IPS-20b (cell line): Measurements from ENCODE around the gene EPB42.

Experiments
- H3K27ac ChIP-seq: one replicate; pipeline ENCODE4 v1.5.1; 2013; ENCODE audit warnings: low read length
- H3K27me3 ChIP-seq: 2 replicates; pipeline ENCODE4 v1.6.1; 2013; ENCODE audit warnings: mild to moderate bottlenecking, low read length, inconsistent platforms; ENCODE audit not compliant: insufficient read depth
- H3K36me3 ChIP-seq: 2 replicates; pipeline ENCODE4 v1.6.1; 2013; ENCODE audit warnings: low read depth, mild to moderate bottlenecking, inconsistent platforms, low read length, moderate library complexity; ENCODE audit not compliant: insufficient read depth
- H3K4me1 ChIP-seq: 2 replicates; pipeline ENCODE4 v1.6.1; 2013; ENCODE audit warnings: mild to moderate bottlenecking, control low read depth, inconsistent platforms, low read length, moderate library complexity; ENCODE audit not compliant: insufficient read depth
- H3K4me3 ChIP-seq: 2 replicates; pipeline ENCODE4 v1.5.1; 2013; ENCODE audit warnings: mild to moderate bottlenecking, low read length, inconsistent platforms
- H3K9ac ChIP-seq: 2 replicates; pipeline ENCODE4 v1.6.1; 2013; ENCODE audit warnings: low read depth, mild to moderate bottlenecking, inconsistent platforms, low read length, moderate library complexity
- H3K9me3 ChIP-seq: 2 replicates; pipeline ENCODE4 v1.6.1; 2013; ENCODE audit warnings: mild to moderate bottlenecking, low read depth, low read length, inconsistent platforms; ENCODE audit not compliant: insufficient read depth

Gene EPB42

GRCh38 chr15:43219929-43220928, 589 bp downstream of the EPB42 start:
- Histone ChIP-seq H3K4me3 (no peak overlapping the region), H3K36me3 (no peaks in the 10 kb centered on the region), H3K4me1 (no peaks in the 10 kb centered on the region; the same call in 1 of the 2 replicates), H3K9ac (no peak overlapping the region), H3K27me3 (no peaks in the 10 kb centered on the region), H3K9me3 (no peaks in the 10 kb centered on the region), H3K27ac (no peak overlapping the region)

DNA sequence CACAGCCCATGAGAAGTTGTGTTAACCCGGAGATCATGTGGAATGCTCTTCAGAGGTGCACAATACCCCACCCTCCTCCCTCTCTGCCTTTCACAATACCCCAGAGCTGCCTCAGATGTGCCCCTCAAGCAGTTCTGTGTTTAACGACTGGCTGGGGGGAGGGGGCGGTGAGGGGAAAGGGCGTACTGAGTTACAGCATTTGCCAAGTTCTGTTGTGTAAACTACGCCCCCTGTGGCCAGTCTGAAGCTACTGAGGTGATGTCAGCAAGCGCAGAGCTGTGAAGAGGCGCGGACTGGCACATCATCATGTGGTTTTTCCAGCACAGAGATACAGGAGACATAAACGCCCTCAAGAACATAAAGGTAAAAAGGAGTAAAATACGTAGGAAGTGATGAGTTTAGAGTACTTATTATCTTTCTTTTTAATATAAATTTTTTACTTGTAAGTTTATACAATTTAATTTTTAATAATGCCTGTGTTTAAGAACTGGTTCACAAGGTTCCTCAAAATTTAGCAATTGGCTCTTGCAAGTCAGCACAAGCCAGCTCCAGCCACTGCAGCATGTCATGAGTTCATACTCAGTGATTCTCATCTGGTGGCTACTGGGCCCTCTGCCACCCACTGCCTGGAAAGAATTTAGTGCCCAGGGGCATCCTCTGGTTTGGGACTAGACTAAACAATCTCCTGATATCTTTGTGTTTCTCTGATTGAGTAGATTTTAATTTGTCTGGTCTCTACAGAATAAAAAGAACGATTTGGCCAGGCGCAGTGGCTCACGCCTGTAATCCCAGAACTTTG, 1.7 kb downstream of the EPB42 start:
- no peak overlapping the region for H3K9ac ChIP-seq
- H3K4me1 ChIP-seq: no peaks in the 10 kb centered on the region; the same call in 1 of the 2 replicates
- H3K27ac ChIP-seq: no peak overlapping the region
- H3K36me3 ChIP-seq: no peaks in the 10 kb centered on the region
- no peaks in the 10 kb centered on the region for H3K27me3 ChIP-seq
- no peak overlapping the region for H3K4me3 ChIP-seq
- H3K9me3 ChIP-seq: no peaks in the 10 kb centered on the region

DNA sequence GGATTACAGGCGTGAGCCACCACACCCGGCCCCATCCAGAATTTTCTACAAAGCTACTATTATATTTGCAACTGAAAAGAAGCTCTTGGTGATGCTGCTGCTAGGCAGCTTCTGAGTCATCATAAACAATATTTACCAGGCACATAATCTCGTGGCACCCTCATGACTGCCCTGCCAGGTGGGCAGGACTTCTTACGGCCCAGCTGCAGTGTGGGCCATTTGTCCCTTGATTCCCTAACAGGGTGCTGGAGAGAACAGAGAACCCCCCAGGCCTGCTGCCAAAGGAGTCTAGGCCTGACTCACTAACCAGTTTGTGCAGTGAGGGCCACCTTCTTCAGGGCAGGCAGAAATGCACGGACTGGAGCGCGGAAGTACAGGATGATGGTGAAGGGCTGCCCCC, 4.9 kb downstream of the EPB42 start:
- no peaks in the 10 kb centered on the region for H3K36me3 ChIP-seq
- H3K9me3 ChIP-seq: no peaks in the 10 kb centered on the region
- no peak overlapping the region for H3K4me3 ChIP-seq

DNA sequence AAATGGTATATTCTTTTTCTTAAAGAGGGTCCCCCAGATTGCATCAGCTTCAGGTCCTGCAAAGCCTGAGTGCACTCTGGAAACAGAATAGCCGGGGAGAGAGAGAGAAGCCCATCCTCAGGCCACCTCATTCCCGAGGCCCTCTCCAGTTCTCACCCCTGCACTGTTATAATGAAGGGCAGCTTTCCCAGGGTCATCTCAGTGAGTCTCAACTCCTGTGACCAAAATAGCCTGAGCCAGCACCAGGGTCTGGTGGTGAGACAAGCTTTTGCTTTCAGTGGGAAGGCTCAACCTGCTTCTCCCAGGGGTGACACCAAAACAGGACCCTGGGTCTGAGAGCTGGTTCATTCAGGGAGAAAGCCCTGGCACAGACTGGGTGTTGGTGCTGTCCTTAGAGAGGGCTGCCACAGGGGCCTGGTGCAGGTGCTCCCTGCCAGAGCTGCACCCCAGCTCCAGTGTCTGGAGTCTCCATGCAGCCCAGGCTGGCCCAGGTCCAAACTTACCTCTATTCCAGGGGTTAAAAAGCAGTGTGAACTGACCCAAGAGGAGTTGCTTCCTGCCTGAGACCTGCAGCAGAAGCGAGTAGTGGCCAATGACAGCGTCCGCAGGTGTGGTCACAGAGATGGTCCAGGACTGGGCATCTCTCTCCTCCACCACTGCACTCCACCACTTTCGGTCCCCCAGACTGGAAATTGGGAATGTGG, 6.1 kb downstream of the EPB42 start:
- Histone ChIP-seq H3K4me1 (no peaks in the 10 kb centered on the region; the same call in 1 of the 2 replicates), H3K27me3 (no peaks in the 10 kb centered on the region; the same call in 1 of the 2 replicates), H3K9ac (no peak overlapping the region), H3K27ac (no peak overlapping the region), H3K36me3 (no peaks in the 10 kb centered on the region), H3K4me3 (no peak overlapping the region), H3K9me3 (no peaks in the 10 kb centered on the region; the same call in 1 of the 2 replicates)

More for the DNA sequence above, 4.9 kb downstream of the EPB42 start:
- Histone ChIP-seq H3K9ac (no peak overlapping the region), H3K4me1 (no peaks in the 10 kb centered on the region; the same call in 1 of the 2 replicates), H3K27ac (no peak overlapping the region), H3K27me3 (no peaks in the 10 kb centered on the region)

- Histone ChIP-seq H3K27ac (no peak overlapping the region), H3K9me3 (no peaks in the 10 kb centered on the region; the same call in 1 of the 2 replicates), H3K27me3 (no peaks in the 10 kb centered on the region; the same call in 1 of the 2 replicates), H3K36me3 (no peaks in the 10 kb centered on the region), H3K4me3 (no peak overlapping the region), H3K4me1 (no peaks in the 10 kb centered on the region; the same call in 1 of the 2 replicates), H3K9ac (no peak overlapping the region)
These were observed 6.6 kb downstream of the EPB42 start for GRCh38 chr15:43214169-43214568.

- H3K27me3 ChIP-seq: no peaks in the 10 kb centered on the region; the same call in 1 of the 2 replicates
- H3K4me1 ChIP-seq: no peaks in the 10 kb centered on the region
- no peak overlapping the region for H3K9ac ChIP-seq
- no peak overlapping the region for H3K4me3 ChIP-seq
- H3K36me3 ChIP-seq: no peaks in the 10 kb centered on the region
- H3K27ac ChIP-seq: no peak overlapping the region
- no peaks in the 10 kb centered on the region; the same call in 1 of the 2 replicates for H3K9me3 ChIP-seq
These were observed 7.4 kb downstream of the EPB42 start for GRCh38 chr15:43213466-43213865.

DNA sequence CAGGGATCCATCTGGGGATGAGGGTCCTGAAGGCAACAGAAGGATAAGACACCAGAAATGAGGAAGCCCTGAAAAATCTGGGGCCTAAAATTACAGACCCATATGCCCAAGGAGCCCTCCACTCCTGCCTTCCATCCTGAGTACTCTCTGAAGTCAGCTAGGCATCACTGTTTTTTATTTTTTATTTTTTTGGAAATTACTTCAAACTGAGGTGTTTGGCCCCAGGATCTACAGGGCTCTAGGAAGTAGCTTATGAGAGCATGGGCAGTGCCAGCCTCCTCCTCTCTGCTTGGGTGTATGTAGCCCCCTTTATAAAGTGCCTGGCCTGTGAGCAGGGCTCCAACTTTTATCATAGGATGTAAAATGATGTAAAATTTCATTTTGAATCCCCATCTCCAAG, 7.9 kb downstream of the EPB42 start:
- Histone ChIP-seq H3K4me1 (no peaks in the 10 kb centered on the region), H3K9me3 (no peaks in the 10 kb centered on the region; the same call in 1 of the 2 replicates), H3K27me3 (no peaks in the 10 kb centered on the region; the same call in 1 of the 2 replicates), H3K27ac (no peak overlapping the region), H3K36me3 (no peaks in the 10 kb centered on the region), H3K4me3 (no peak overlapping the region), H3K9ac (no peak overlapping the region)

- no peaks in the 10 kb centered on the region; the same call in 1 of the 2 replicates for H3K27me3 ChIP-seq
- H3K9me3 ChIP-seq: no peaks in the 10 kb centered on the region; the same call in 1 of the 2 replicates
- H3K27ac ChIP-seq: no peak overlapping the region
- no peaks in the 10 kb centered on the region for H3K36me3 ChIP-seq
- H3K4me1 ChIP-seq: no peaks in the 10 kb centered on the region
- no peak overlapping the region for H3K4me3 ChIP-seq
- H3K9ac ChIP-seq: no peak overlapping the region
These were observed 8.5 kb downstream of the EPB42 start for GRCh38 chr15:43212299-43212698.

- Histone ChIP-seq H3K36me3 (no peaks in the 10 kb centered on the region), H3K4me3 (no peak overlapping the region), H3K9me3 (no peaks in the 10 kb centered on the region; the same call in 1 of the 2 replicates), H3K27me3 (no peaks in the 10 kb centered on the region; the same call in 1 of the 2 replicates), H3K9ac (no peak overlapping the region), H3K27ac (no peak overlapping the region), H3K4me1 (no peaks in the 10 kb centered on the region)
These were observed 9.5 kb downstream of the EPB42 start for GRCh38 chr15:43211224-43211735.

DNA sequence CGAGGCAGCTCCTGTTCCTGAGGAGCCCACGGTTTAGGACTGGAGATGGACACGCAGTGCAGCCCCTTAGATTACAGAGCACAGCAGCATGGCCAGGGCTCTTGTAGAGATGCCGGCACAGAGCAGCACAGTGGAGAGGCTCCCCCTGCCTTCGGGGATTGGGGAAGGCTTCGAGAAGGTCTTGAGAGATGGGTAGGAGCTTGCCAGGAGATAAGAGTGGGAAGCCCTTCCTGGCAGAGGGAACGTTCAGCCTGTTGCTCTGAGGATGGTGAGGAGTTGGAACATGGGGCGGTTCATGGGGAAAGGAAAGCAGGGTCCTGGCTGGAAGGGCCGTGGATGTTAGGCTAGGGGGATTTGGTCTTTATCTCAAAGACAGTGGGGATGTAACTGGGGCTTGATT, 10.0 kb downstream of the EPB42 start:
- Histone ChIP-seq H3K4me3 (no peak overlapping the region), H3K27ac (no peak overlapping the region), H3K27me3 (no peaks in the 10 kb centered on the region; the same call in 1 of the 2 replicates), H3K36me3 (no peaks in the 10 kb centered on the region), H3K4me1 (no peaks in the 10 kb centered on the region), H3K9me3 (no peaks in the 10 kb centered on the region; the same call in 1 of the 2 replicates), H3K9ac (no peak overlapping the region)
